Stomach smooth muscle (tissue), 2 donors: Measurements from ENCODE around the gene STYXL1.
A peak's percentile ranks its signal among the peaks of the same experiment; 100 is the strongest.

Experiments used
- H3K27ac ChIP-seq: one replicate; pipeline ENCODE4 v1.7.0; 2013; ENCODE audit warnings: mild to moderate bottlenecking, low read length, inconsistent platforms
- H3K27me3 ChIP-seq, 2 donors: one replicate each; pipeline ENCODE4 v1.7.0; 2013; ENCODE audit warnings: low read length in 2 of 2; ENCODE audit not compliant: insufficient read depth in 2 of 2, control insufficient read depth in 1 of 2
- H3K36me3 ChIP-seq, 2 donors: one replicate each; pipeline ENCODE4 v1.7.0; 2013; ENCODE audit warnings: low read length in 2 of 2; ENCODE audit not compliant: control insufficient read depth in 2 of 2, insufficient read depth in 2 of 2
- H3K4me1 ChIP-seq: one replicate; pipeline ENCODE4 v1.7.0; 2013; ENCODE audit warnings: low read length; ENCODE audit not compliant: control insufficient read depth, insufficient read depth
- H3K4me3 ChIP-seq, 2 donors: one replicate each; pipeline ENCODE4 v1.7.0; 2013; ENCODE audit warnings: low read length in 2 of 2
- H3K9ac ChIP-seq, 2 donors: one replicate each; pipeline ENCODE4 v1.7.0; 2013; ENCODE audit warnings: low read length in 2 of 2, mild to moderate bottlenecking in 1 of 2
- H3K9me3 ChIP-seq, 2 donors: one replicate each; pipeline ENCODE4 v1.7.0; 2013; ENCODE audit warnings: low read length in 2 of 2; ENCODE audit not compliant: control insufficient read depth in 2 of 2
- donor health status: healthy.
- donor health status: Pancreatic carcinoma.

Gene STYXL1

DNA sequence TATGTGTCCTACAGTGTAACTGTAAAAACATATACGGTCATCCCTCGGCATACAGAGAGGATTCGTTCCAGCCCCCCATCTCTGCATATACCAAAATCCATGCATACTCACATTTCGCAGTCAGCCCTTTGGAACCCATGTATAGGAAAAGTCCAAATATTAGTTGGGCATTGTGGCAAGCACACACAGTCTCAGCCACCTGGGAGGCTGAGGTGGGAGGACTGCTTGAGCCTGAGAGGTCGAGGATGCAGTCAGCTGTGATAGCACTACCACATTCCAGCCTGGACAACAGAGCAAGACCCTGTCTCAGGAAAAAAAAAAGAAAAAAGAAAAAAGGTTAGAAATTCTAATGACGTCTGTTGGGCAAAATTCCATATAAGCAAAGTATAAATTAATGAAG lies 29.2 kb upstream of the STYXL1 start:
- no peaks in the 10 kb centered on the region for H3K27me3 ChIP-seq
- no peak overlapping the region for H3K9ac ChIP-seq
- no peak overlapping the region for H3K27ac ChIP-seq
- H3K4me3 ChIP-seq = no peak overlapping the region
- H3K4me1 ChIP-seq = no peaks in the 10 kb centered on the region
- H3K9me3 ChIP-seq = no peaks in the 10 kb centered on the region
- no peaks in the 10 kb centered on the region for H3K36me3 ChIP-seq

DNA sequence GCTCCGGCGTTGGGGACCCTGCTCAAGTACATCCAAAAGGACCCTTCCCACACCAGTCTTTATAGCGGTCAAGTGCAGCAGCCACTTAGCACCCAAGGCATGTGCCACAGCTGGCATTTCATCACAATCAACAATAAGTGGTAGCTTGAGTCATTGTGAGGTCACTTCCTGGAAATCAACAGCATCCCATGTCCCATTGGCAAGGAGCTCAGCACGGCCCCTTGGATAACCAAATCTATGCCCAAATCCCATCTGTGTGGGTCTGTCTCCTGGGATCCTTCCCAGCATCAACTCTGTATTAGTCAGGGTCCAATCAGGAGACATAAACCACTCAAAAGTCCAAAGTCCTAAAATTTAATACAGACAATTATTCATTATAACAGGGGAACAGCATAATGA lies 27.2 kb upstream of the STYXL1 start:
- Histone ChIP-seq H3K4me3 (no peak overlapping the region), H3K27ac (no peak overlapping the region), H3K27me3 (no peaks in the 10 kb centered on the region), H3K4me1 (peaks cover 15% of the 10 kb centered on the region), H3K9ac (no peak overlapping the region), H3K36me3 (no peaks in the 10 kb centered on the region), H3K9me3 (no peaks in the 10 kb centered on the region)

DNA sequence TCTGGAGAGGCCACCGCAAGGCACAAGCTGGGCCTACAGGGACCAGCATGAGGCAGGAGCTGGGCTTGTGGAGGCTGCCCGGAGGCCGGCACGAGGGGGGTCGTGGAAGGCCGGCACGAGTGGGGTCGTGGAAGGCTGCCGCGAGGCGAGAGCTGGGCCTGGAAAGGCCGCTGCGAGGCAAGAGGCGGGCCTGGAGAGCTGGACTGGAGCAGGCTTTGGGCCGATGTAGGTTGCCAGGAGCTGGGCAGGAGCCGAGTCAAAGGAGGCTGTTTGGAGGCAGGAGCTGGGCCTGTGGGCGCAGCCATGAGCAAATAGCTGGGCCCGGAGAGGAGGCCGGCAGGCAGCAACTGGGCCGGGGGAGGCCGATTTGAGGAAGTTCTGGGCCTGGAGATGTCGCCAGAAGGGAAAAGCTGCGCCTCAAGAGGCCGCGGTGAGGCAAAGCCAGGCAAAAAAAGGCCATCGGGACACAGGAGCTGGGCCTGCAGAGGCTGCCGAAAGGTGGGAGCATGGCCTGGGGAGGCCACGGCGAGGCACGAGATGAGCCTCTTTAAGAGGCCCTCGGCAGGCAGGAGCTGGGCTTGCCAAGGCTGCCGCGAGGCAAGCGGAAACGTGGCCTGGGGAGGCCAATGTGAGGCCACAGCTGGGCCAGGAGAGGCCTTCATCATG lies 26.6 kb upstream of the STYXL1 start:
- Histone ChIP-seq H3K36me3 (no peaks in the 10 kb centered on the region), H3K9me3 (no peaks in the 10 kb centered on the region), H3K4me3 (no peak overlapping the region), H3K27ac (no peak overlapping the region), H3K9ac (no peak overlapping the region), H3K27me3 (no peaks in the 10 kb centered on the region), H3K4me1 (peaks cover 20% of the 10 kb centered on the region)

DNA sequence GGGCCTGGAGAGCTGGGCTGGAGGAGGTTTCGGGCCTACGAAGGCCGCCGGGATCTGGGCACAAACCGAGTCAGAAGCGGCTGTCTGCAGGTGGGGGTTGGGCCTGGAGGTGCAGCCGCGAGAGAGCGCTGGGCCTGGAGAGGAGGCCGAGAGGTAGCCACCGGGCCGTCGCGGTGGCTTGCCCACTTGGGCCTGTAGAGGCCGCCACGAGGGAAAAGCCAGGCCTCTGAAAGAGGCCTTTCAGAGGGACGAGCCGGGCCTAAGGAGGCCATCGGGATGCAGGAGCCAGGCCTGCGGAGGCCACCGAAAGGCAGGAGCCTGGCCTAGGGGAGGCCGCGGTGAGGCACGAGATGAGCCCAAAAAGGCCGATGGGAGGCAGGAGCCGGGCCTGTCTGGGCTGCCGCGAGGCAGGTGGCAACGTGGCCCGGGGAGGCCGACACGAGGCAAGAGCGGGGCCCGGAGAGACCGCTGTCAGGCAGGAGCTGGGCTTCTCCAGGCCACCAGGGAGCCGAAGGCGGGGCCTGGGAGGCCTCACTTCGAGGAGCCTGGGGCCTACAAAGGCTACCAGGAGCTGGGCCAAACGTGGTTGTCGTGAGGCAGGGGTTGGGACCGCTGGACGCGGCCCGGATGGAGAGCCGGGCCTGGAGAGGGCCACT lies 25.7 kb upstream of the STYXL1 start:
- Histone ChIP-seq H3K9ac (no peak overlapping the region), H3K27me3 (no peaks in the 10 kb centered on the region), H3K4me3 (no peak overlapping the region), H3K27ac (no peak overlapping the region), H3K9me3 (no peaks in the 10 kb centered on the region), H3K4me1 (peaks cover 26% of the 10 kb centered on the region), H3K36me3 (no peaks in the 10 kb centered on the region)

DNA sequence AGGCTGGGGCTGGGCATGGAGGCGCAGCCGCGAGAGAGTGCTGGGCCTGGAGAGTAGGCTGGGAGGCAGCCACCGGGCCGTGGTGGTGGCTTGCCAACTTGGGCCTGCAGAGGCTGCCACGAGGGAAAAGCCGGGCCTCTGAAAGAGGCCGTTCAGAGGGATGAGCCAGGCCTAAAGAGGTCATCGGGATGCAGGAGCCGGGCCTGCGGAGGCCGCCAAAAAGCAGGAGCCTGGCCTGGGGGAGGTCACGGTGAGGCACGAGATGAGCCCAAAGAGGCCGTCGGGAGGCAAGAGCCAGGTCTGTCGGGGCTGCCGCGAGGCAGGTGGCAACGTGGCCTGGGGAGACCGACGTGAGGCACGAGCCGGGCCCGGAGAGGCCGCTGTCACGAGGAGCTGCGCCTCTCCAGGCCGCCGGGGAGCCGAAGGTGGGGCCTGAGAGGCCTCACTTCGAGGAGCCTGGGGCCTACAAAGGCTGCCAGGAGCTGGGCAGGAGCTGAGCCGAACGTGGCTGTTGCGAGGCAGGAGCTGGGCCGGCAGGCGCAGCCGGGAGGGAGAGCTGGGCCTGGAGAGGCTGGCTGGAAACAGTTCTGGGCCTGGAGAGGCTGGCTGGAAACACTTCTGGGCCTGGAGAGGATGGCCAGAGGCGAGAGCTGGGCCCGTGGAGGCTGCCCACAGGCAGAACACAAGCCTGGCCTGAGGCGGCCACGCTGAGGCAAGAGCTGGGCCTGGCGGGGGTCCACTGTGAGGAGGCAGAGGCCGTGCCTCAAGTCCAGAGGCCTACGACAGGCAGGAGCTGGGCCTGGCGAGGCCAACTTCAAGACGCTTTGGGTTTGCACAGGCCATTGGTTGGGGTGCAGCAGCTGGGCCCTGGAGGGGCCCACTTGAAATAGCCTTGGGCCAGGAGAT lies 24.7 kb upstream of the STYXL1 start:
- peaks cover 0 to 4% of the 10 kb centered on the region in 2 donors for H3K36me3 ChIP-seq
- H3K9ac ChIP-seq = no peak overlapping the region
- H3K4me1 ChIP-seq = peaks cover 26% of the 10 kb centered on the region
- no peaks in the 10 kb centered on the region for H3K27me3 ChIP-seq
- peak overlapping the region; percentile 90 for H3K27ac ChIP-seq
- no peaks in the 10 kb centered on the region for H3K9me3 ChIP-seq
- no peak overlapping the region for H3K4me3 ChIP-seq

DNA sequence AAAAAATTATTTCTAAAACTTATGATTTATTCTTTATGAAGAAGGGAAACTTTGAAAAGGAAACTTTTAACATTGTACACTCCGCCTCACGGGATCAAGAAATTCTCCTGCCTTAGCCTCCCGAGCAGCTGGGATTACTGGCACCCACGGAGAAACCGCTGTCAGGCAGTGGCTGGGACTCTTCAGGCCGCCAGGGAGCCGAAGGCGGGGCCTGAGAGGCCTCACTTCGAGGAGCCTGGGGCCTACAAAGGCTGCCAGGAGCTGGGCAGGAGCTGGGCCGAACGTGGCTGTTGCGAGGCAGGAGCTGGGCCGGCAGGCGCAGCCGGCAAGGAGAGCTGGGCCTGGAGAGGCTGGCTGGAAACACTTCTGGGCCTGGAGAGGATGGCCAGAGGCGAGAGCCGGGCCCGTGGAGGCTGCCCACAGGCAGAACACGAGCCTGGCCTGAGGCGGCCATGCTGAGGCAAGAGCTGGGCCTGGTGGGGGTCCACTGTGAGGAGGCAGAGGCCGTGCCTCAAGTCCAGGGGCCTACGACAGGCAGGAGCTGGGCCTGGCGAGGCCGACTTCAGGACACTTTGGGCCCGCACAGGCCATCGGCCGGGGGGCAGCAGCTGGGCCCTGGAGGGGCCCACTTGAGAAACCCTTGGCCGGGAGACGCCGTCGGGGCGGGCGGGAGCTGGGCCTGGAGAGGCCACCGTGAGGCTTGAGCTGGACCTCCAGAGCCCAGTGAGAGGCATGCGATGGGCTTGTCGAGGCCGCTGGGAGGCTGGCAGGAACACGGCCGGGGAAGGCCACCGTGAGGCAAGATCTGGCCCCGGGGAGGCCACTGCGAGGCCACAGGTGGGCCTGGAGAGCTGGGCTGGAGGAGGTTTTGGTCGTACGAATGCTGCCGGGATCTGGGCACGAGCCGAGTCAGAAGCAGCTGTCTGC lies 23.8 kb upstream of the STYXL1 start:
- no peaks in the 10 kb centered on the region for H3K27me3 ChIP-seq
- H3K27ac ChIP-seq = peak overlapping the region; percentile 90
- H3K36me3 ChIP-seq = peaks cover 7 to 11% of the 10 kb centered on the region in 2 donors
- peak overlapping the region; percentile 52 to 72 for H3K9ac ChIP-seq
- no peak overlapping the region for H3K4me3 ChIP-seq
- no peaks in the 10 kb centered on the region for H3K9me3 ChIP-seq
- H3K4me1 ChIP-seq = peaks cover 26% of the 10 kb centered on the region

DNA sequence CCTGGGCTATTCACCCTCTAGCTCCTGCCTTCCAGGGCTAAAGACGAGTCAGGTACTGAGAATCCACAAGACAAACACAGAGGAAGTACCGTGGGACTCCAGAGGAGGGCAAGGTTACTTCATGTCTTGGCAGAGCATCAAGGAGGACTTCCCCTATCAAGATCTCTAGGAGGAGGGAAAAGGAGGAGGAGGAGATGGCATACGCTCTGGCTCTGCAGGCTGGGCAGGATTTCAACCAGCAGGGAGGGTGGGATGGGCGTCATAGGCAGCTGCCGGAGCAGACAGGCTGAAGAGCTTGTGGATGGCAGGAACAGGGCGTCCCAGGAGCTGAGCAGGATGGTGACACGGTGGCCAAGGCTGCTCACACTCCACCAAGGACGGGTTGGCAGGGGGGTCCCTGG lies 21.4 kb upstream of the STYXL1 start:
- H3K27ac ChIP-seq = no peak overlapping the region
- peaks cover 26% of the 10 kb centered on the region for H3K4me1 ChIP-seq
- peaks cover 30 to 34% of the 10 kb centered on the region in 2 donors for H3K36me3 ChIP-seq
- H3K27me3 ChIP-seq = no peaks in the 10 kb centered on the region
- H3K4me3 ChIP-seq = no peak overlapping the region
- H3K9ac ChIP-seq = no peak overlapping the region
- no peaks in the 10 kb centered on the region for H3K9me3 ChIP-seq

DNA sequence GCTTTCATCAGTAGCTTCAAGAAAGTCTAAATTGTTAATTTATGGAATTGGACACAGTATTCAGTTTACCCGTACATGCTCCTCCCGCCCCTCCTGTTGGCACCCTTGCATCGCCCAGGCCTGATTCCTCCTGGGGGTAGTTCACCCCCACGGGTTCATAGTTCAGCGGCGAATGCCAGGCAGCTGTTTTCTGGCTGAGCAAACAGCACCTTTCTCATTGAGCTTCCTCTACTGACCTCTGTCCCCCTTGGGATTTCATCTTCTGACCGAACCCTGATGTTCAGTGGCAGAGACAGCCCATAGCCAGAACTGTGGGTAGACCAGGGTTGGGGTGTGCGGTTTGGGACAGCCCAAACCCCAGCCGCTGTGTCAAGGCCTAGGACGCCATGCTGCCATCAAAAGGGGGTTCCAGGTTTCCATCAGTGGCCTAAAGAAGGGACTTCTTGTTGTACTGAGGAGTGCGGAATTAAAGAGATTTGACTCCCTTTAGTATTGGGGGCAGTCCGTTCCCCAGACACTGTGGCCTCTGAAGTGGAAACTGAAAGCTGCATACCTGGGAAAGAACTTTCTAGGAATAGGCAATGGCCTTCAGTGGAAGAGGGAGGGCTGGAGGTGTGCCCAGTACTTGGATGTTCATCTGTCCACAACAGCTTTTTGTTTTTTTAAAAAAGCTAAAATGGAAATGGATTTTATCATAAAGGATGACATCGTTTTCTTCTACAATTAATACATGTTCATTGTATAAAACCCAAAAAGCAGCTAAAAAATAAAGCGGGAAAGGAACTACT lies 19.1 kb upstream of the STYXL1 start:
- no peak overlapping the region for H3K4me3 ChIP-seq
- no peak overlapping the region for H3K9ac ChIP-seq
- no peaks in the 10 kb centered on the region for H3K9me3 ChIP-seq
- peaks cover 26% of the 10 kb centered on the region for H3K4me1 ChIP-seq
- no peak overlapping the region for H3K27ac ChIP-seq
- H3K36me3 ChIP-seq = peaks cover 47 to 53% of the 10 kb centered on the region in 2 donors
- no peaks in the 10 kb centered on the region for H3K27me3 ChIP-seq

DNA sequence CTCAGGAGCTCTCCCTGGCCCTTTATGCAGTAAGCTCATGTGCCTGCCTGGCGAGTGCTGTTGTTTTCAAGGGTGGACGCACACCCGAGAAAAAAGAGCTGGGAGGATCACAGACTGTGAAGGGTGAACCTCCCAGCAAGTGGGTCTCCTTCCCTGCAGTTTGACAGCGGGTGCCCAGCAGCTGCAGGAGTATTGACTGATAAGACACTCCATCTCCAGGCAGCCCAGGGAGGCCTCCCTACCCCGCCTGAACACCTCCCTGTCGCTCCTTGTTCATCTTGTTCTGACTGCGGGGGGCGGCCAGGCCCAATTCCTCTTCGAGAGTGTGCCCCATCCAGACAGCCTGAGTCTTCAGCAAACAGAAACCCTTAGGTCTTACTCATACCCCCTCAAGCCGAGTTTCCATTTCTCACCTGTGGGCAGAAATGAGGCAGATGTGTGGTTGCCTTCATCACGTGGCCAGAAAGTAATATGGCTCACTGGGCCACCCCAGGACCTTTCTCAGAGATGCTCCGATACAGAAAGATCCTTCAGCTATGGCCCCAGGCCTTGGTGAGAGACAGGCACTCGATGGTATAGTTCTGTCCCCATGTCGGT lies 17.3 kb upstream of the STYXL1 start:
- Histone ChIP-seq H3K9ac (no peak overlapping the region), H3K4me1 (peaks cover 12% of the 10 kb centered on the region), H3K9me3 (no peaks in the 10 kb centered on the region), H3K36me3 (peaks cover 64 to 70% of the 10 kb centered on the region in 2 donors), H3K4me3 (no peak overlapping the region), H3K27me3 (no peaks in the 10 kb centered on the region), H3K27ac (no peak overlapping the region)
